ENCODE data around the gene ZNF236.

- TF ChIP-seq CTCF (IDR thresholded peaks at IDR 0.05; ENCODE audit: insufficient read depth, low read depth, low read length), result no peak
- no peak for TF ChIP-seq EZH2 (IDR thresholded peaks at IDR 0.05; ENCODE audit: insufficient read depth, low read length)
Observed at GRCh38 chr18:77017355-77017754, 195.0 kb downstream of the ZNF236 start.
